ENCODE results near the gene VPS35L. TPM values are rescaled to one million over a fixed set of nuclear protein-coding genes. Genes with fewer than 3 reads are reported as not detected.

The VPS35L gene
- total and polyA plus RNA-seq, 2 of the 13 experiments (the other 11 are each of a cell fraction or from before 2014, with no cell fraction given): 1.4 to 1.6 TPM

GRCh38 chr16:19521471-19522396, 33.8 kb upstream of the VPS35L start, which contains the start of gene GDE1 (continued):
- TF ChIP-seq, protein P1, sequence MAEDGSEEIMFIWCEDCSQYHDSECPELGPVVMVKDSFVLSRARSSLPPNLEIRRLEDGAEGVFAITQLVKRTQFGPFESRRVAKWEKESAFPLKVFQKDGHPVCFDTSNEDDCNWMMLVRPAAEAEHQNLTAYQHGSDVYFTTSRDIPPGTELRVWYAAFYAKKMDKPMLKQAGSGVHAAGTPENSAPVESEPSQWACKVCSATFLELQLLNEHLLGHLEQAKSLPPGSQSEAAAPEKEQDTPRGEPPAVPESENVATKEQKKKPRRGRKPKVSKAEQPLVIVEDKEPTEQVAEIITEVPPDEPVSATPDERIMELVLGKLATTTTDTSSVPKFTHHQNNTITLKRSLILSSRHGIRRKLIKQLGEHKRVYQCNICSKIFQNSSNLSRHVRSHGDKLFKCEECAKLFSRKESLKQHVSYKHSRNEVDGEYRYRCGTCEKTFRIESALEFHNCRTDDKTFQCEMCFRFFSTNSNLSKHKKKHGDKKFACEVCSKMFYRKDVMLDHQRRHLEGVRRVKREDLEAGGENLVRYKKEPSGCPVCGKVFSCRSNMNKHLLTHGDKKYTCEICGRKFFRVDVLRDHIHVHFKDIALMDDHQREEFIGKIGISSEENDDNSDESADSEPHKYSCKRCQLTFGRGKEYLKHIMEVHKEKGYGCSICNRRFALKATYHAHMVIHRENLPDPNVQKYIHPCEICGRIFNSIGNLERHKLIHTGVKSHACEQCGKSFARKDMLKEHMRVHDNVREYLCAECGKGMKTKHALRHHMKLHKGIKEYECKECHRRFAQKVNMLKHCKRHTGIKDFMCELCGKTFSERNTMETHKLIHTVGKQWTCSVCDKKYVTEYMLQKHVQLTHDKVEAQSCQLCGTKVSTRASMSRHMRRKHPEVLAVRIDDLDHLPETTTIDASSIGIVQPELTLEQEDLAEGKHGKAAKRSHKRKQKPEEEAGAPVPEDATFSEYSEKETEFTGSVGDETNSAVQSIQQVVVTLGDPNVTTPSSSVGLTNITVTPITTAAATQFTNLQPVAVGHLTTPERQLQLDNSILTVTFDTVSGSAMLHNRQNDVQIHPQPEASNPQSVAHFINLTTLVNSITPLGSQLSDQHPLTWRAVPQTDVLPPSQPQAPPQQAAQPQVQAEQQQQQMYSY (CRISPR knock-in tag; IDR thresholded peaks at IDR 0.05): peak; percentile 76; the same call in 1 of the 2 replicates
- TF ChIP-seq ZNF17 (CRISPR knock-in tag; IDR thresholded peaks at IDR 0.05) (no peak; the same call in 1 of the 2 replicates), SCMH1 (CRISPR knock-in tag; IDR thresholded peaks at IDR 0.05; ENCODE audit: borderline replicate concordance) (no peak), ZNF652 (CRISPR knock-in tag; IDR thresholded peaks at IDR 0.05; ENCODE audit: borderline replicate concordance, low read depth) (no peak; the same call in 1 of the 2 replicates), RXRB (CRISPR knock-in tag; IDR thresholded peaks at IDR 0.05; ENCODE audit: borderline replicate concordance) (0 out of 2 replicates have a peak, but pooled peaks have one; percentile 51), FOXC1 (CRISPR knock-in tag; IDR thresholded peaks at IDR 0.05; ENCODE audit: borderline replicate concordance) (peak; percentile 68), DZIP1 (CRISPR knock-in tag; IDR thresholded peaks at IDR 0.05) (peak; percentile 85; the same call in 1 of the 2 replicates), SP1 (IDR thresholded peaks at IDR 0.05) (no peak), SP1 (CRISPR knock-in tag; IDR thresholded peaks at IDR 0.05) (peak; percentile 81), NKX3-1 (CRISPR knock-in tag; IDR thresholded peaks at IDR 0.05) (no peak), FOXK1 (CRISPR knock-in tag; IDR thresholded peaks at IDR 0.05; ENCODE audit: borderline replicate concordance, low read depth) (peak; percentile 85; the same call in 1 of the 2 replicates), CREB1 (IDR thresholded peaks at IDR 0.05) (peak; percentile 57), CREB1 (CRISPR knock-in tag; IDR thresholded peaks at IDR 0.05) (peak; percentile 52; the same call in 1 of the 2 replicates), ZSCAN22 (CRISPR knock-in tag; IDR thresholded peaks at IDR 0.05) (no peak)
- TF ChIP-seq, protein P2, sequence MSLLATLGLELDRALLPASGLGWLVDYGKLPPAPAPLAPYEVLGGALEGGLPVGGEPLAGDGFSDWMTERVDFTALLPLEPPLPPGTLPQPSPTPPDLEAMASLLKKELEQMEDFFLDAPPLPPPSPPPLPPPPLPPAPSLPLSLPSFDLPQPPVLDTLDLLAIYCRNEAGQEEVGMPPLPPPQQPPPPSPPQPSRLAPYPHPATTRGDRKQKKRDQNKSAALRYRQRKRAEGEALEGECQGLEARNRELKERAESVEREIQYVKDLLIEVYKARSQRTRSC (CRISPR knock-in tag; IDR thresholded peaks at IDR 0.05; ENCODE audit: low read depth): no peak

Data from HepG2 (cell line).